Measurements from ENCODE around the gene AP1S2.

DNA sequence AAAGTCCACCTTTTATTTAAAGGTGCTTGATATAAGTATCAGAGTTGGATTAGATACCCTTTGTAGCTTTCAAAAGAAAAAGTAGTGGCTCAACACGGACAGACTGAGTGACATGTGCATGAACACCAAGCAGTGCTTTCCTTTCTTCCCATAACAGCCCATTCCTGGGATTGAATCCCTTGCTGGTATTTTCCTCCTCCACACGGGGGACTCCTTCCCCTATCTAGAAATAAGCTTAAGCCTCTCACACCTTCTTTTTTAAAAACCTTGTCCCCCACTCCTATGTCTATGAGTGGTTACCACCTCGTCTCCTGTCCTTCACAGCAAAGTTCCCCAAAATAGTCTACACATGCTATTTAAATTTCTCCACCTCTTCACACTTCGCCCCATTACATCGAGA lies 5.1 kb downstream of the AP1S2 start:
- TF ChIP-seq, protein P1, sequence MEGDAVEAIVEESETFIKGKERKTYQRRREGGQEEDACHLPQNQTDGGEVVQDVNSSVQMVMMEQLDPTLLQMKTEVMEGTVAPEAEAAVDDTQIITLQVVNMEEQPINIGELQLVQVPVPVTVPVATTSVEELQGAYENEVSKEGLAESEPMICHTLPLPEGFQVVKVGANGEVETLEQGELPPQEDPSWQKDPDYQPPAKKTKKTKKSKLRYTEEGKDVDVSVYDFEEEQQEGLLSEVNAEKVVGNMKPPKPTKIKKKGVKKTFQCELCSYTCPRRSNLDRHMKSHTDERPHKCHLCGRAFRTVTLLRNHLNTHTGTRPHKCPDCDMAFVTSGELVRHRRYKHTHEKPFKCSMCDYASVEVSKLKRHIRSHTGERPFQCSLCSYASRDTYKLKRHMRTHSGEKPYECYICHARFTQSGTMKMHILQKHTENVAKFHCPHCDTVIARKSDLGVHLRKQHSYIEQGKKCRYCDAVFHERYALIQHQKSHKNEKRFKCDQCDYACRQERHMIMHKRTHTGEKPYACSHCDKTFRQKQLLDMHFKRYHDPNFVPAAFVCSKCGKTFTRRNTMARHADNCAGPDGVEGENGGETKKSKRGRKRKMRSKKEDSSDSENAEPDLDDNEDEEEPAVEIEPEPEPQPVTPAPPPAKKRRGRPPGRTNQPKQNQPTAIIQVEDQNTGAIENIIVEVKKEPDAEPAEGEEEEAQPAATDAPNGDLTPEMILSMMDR (IDR thresholded peaks at IDR 0.05 in 2 of 3, conservative IDR thresholded peaks at IDR 0.05 in 1 of 3; ENCODE audit: insufficient read depth in 2 of 3, low read depth in 1 of 3, low read length in 3 of 3): peak in 2 of 3 experiments; percentile 21 to 55; a peak in 2 of 6 replicates
- TF ChIP-seq PYGO2 (tag; IDR thresholded peaks at IDR 0.05) (no peak), MXI1 (IDR thresholded peaks at IDR 0.05; ENCODE audit: low read depth, low read length) (no peak), CHD4 (IDR thresholded peaks at IDR 0.05; ENCODE audit: insufficient read depth, insufficient replicate concordance, low read depth, low read length, poor library complexity, severe bottlenecking) (no peak), EZH2 (IDR thresholded peaks at IDR 0.05; ENCODE audit: borderline replicate concordance, low read depth, low read length) (no peak), NFXL1 (CRISPR knock-in tag; IDR thresholded peaks at IDR 0.05) (no peak), ZZZ3 (IDR thresholded peaks at IDR 0.05) (no peak), EHMT2 (IDR thresholded peaks at IDR 0.05) (no peak)
- TF ChIP-seq, protein P2, sequence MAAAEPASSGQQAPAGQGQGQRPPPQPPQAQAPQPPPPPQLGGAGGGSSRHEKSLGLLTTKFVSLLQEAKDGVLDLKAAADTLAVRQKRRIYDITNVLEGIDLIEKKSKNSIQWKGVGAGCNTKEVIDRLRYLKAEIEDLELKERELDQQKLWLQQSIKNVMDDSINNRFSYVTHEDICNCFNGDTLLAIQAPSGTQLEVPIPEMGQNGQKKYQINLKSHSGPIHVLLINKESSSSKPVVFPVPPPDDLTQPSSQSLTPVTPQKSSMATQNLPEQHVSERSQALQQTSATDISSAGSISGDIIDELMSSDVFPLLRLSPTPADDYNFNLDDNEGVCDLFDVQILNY (CRISPR knock-in tag; IDR thresholded peaks at IDR 0.05): no peak
- TF ChIP-seq, protein P3, sequence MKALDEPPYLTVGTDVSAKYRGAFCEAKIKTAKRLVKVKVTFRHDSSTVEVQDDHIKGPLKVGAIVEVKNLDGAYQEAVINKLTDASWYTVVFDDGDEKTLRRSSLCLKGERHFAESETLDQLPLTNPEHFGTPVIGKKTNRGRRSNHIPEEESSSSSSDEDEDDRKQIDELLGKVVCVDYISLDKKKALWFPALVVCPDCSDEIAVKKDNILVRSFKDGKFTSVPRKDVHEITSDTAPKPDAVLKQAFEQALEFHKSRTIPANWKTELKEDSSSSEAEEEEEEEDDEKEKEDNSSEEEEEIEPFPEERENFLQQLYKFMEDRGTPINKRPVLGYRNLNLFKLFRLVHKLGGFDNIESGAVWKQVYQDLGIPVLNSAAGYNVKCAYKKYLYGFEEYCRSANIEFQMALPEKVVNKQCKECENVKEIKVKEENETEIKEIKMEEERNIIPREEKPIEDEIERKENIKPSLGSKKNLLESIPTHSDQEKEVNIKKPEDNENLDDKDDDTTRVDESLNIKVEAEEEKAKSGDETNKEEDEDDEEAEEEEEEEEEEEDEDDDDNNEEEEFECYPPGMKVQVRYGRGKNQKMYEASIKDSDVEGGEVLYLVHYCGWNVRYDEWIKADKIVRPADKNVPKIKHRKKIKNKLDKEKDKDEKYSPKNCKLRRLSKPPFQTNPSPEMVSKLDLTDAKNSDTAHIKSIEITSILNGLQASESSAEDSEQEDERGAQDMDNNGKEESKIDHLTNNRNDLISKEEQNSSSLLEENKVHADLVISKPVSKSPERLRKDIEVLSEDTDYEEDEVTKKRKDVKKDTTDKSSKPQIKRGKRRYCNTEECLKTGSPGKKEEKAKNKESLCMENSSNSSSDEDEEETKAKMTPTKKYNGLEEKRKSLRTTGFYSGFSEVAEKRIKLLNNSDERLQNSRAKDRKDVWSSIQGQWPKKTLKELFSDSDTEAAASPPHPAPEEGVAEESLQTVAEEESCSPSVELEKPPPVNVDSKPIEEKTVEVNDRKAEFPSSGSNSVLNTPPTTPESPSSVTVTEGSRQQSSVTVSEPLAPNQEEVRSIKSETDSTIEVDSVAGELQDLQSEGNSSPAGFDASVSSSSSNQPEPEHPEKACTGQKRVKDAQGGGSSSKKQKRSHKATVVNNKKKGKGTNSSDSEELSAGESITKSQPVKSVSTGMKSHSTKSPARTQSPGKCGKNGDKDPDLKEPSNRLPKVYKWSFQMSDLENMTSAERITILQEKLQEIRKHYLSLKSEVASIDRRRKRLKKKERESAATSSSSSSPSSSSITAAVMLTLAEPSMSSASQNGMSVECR (CRISPR knock-in tag; IDR thresholded peaks at IDR 0.05): no peak
- TF ChIP-seq, protein P4, sequence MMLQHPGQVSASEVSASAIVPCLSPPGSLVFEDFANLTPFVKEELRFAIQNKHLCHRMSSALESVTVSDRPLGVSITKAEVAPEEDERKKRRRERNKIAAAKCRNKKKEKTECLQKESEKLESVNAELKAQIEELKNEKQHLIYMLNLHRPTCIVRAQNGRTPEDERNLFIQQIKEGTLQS (IDR thresholded peaks at IDR 0.05): no peak
- TF ChIP-seq, protein P4 (CRISPR knock-in tag; conservative IDR thresholded peaks at IDR 0.05): no peak
